ENCODE measurements around the gene CNPY4. TPM values are rescaled to one million over a fixed set of nuclear protein-coding genes. Genes with fewer than 3 reads are reported as not detected.

Gene CNPY4
- polyA plus RNA-seq, 1 donor from 2014 or later: 35.8 TPM

- Histone ChIP-seq H4K20me1 (ENCODE audit: insufficient read depth) (no peaks in the 10 kb centered on the region), H3K4me3 (ENCODE audit: low read length) (no peak overlapping the region), H3K27ac (ENCODE audit: low read length) (no peak overlapping the region), H3K9me2 (ENCODE audit: insufficient read depth, low read length) (no peaks in the 10 kb centered on the region), H3K79me2 (replicated peaks; ENCODE audit: insufficient read depth, low read length) (peaks cover 11% of the 10 kb centered on the region), H2AFZ (ENCODE audit: low read depth, low read length) (no peak overlapping the region), H3K9ac (ENCODE audit: low read length) (no peak overlapping the region), H3K36me3 (ENCODE audit: insufficient read depth, low read length) (peaks cover 8% of the 10 kb centered on the region), H3F3A (ENCODE audit: insufficient read depth, low read length, poor library complexity, severe bottlenecking) (no peaks in the 10 kb centered on the region), H3K4me2 (ENCODE audit: low read length) (no peak overlapping the region), H3K27me3 (ENCODE audit: insufficient read depth, low read depth, low read length) (no peaks in the 10 kb centered on the region), H3K9me3 (ENCODE audit: low read length) (no peaks in the 10 kb centered on the region)
- TF ChIP-seq EZH2 (IDR thresholded peaks at IDR 0.05; ENCODE audit: borderline replicate concordance, insufficient read depth, low read length, poor library complexity, severe bottlenecking) (no peak), REST (IDR thresholded peaks at IDR 0.05; ENCODE audit: borderline replicate concordance) (no peak), MXI1 (conservative IDR thresholded peaks at IDR 0.05; ENCODE audit: poor library complexity, severe bottlenecking) (no peak), CTCF (IDR thresholded peaks at IDR 0.05; ENCODE audit: poor library complexity, severe bottlenecking) (no peak), POLR2AphosphoS5 (IDR thresholded peaks at IDR 0.05) (no peak), EP300 (conservative IDR thresholded peaks at IDR 0.05; ENCODE audit: poor library complexity, severe bottlenecking) (no peak), SMC3 (conservative IDR thresholded peaks at IDR 0.05; ENCODE audit: poor library complexity) (no peak), RAD21 (conservative IDR thresholded peaks at IDR 0.05) (no peak), TAF1 (IDR thresholded peaks at IDR 0.05; ENCODE audit: low read depth) (no peak)
Measured at GRCh38 chr7:100093498-100093897, 25.9 kb upstream of the CNPY4 start.

GRCh38 chr7:100093925-100094486 is 25.4 kb upstream of the CNPY4 start:
- no peaks in the 10 kb centered on the region for H3F3A ChIP-seq (ENCODE audit: insufficient read depth, low read length, poor library complexity, severe bottlenecking)
- H3K79me2 ChIP-seq (replicated peaks; ENCODE audit: insufficient read depth, low read length): peaks cover 17% of the 10 kb centered on the region
- H2AFZ ChIP-seq (ENCODE audit: low read depth, low read length): no peak overlapping the region
- H3K9ac ChIP-seq (ENCODE audit: low read length): no peak overlapping the region
- peaks cover 12% of the 10 kb centered on the region for H3K36me3 ChIP-seq (ENCODE audit: insufficient read depth, low read length)
- H3K27ac ChIP-seq (ENCODE audit: low read length): no peak overlapping the region
- H4K20me1 ChIP-seq (ENCODE audit: insufficient read depth): no peaks in the 10 kb centered on the region
- TF ChIP-seq REST (IDR thresholded peaks at IDR 0.05; ENCODE audit: borderline replicate concordance) (no peak), CTCF (IDR thresholded peaks at IDR 0.05; ENCODE audit: poor library complexity, severe bottlenecking) (no peak), RAD21 (conservative IDR thresholded peaks at IDR 0.05) (no peak), TAF1 (IDR thresholded peaks at IDR 0.05; ENCODE audit: low read depth) (no peak), EP300 (conservative IDR thresholded peaks at IDR 0.05; ENCODE audit: poor library complexity, severe bottlenecking) (no peak), SMC3 (conservative IDR thresholded peaks at IDR 0.05; ENCODE audit: poor library complexity) (no peak), POLR2AphosphoS5 (IDR thresholded peaks at IDR 0.05) (no peak), EZH2 (IDR thresholded peaks at IDR 0.05; ENCODE audit: borderline replicate concordance, insufficient read depth, low read length, poor library complexity, severe bottlenecking) (no peak), MXI1 (conservative IDR thresholded peaks at IDR 0.05; ENCODE audit: poor library complexity, severe bottlenecking) (no peak)
- no peaks in the 10 kb centered on the region for H3K9me2 ChIP-seq (ENCODE audit: insufficient read depth, low read length)
- H3K27me3 ChIP-seq (ENCODE audit: insufficient read depth, low read depth, low read length): no peaks in the 10 kb centered on the region
- H3K9me3 ChIP-seq (ENCODE audit: low read length): no peaks in the 10 kb centered on the region
- no peak overlapping the region for H3K4me2 ChIP-seq (ENCODE audit: low read length)
- no peak overlapping the region for H3K4me3 ChIP-seq (ENCODE audit: low read length)
